ENCODE data around the gene GUCY1A1. TPM values are rescaled to one million over a fixed set of nuclear protein-coding genes. Genes with fewer than 3 reads are reported as not detected.

Gene GUCY1A1
- total RNA-seq, 1 donor from 2014 or later, result not detected

DNA sequence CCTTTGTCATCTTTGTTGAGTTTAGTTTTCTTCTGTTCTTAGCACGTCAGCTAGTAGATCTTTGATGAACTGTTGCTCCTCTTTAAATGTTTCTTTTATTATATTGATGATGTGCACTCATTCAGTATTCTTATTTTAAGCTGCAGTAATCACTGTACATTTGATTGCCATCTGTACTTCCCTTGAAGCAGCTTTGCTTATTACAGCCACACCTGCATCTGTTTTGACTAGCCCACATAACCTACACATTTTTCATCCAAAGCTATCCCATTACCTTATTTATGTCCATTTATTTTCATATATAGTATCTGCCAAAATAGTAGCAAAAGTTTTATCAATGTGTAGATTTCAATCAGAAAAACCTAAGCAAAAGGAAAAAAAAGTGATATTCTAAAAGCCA is 68.3 kb downstream of the GUCY1A1 start:
- intact Hi-C loops (cut with micrococcal nuclease), result no loop called here

DNA sequence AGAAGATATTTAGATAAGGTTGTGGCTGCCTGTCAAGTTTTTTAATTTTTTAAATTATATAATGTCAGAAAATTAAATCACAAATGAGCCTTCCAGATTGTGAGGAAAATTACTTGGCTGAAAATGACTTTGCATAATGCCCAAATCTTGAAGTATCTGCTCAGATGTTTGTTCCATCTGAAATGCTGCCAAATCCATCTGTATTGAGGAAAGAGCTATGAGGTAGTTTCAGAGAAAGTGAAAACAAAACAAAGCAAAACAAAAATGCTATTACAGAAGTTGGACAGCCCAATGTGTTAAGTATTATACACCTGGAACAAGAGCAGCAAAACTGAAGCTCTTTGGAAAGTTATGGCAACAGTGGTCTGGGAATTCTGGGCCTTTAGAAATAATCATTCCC is 68.8 kb downstream of the GUCY1A1 start:
- intact Hi-C loops (cut with micrococcal nuclease), result no loop called here

DNA sequence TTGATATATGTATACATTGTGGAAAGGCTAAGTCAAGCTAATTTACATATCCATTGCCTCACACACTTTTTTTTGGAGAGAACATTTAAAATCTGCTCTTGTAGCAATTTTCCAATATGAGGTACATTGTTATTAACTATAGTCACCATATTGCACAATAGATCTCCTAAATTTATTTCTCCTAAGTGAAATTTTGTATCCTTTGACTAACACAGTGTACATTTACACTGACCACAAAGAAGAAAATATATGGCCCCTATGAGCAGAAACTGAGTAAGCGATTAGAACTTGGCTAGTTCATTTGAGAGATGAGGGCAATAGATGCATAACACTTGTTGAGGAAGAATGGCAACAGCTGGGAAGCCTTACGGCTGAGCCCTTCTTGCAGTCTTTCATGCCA is 71.9 kb downstream of the GUCY1A1 start:
- intact Hi-C loops (cut with micrococcal nuclease), result no loop called here

- intact Hi-C loops (cut with micrococcal nuclease), result no loop called here
These were observed 74.9 kb downstream of the GUCY1A1 start for GRCh38 chr4:155741546-155741945.

DNA sequence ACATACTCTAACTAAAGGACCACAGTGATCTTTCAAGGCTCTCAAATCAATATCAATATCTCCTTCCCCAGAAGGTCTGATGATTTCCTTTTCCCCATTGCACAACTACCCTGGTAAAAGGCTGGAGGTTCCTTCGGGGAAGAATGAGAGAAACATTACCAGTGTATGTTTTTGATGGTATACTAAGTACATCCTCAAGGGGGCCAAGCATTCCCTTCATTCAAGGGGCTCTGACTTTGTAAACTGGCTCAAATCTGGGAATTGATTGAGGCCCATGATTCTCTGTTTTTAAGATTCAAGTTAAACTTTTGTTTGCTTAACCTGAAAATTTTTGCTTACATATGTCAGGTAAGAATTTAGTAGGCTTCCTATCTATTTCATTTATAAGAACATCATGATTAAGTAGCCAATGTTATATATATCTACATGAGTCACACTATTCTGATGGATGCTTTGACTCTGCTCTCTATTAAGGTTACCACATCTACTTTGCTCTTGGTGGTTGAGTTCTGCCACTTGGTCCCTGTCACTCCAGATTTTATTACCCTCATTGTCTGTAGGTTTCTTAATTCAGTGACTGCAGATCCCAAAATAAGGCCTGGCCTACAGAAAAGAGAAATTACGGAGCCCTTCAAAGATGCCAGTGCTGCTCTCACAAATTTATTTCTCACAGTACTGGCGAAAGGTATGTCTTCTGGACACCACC is 75.8 kb downstream of the GUCY1A1 start:
- intact Hi-C loops (cut with micrococcal nuclease), result no loop called here

DNA sequence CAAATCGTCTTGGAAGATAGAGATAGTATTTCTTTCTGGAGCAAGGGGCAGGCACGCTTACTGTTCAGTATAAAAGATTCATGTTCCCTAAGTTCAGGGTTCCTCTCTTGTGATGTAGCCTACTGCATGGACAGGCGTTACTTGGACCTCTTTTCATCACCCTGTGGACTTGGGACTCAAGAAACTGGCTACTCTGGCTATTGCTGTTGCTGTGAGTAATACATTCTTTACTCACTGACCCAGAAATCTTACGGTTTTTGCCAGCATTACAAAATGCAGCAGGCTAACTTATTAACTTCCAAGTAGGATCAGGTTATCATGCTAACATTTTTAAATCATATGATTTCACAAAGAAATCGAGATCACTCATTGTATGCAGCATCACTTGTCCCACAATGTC is 79.3 kb downstream of the GUCY1A1 start:
- intact Hi-C loops (cut with micrococcal nuclease), result no loop called here

- intact Hi-C loops (cut with micrococcal nuclease), result no loop called here
These were observed 81.4 kb downstream of the GUCY1A1 start for GRCh38 chr4:155748039-155748438.

GRCh38 chr4:155749041-155749440 is 82.4 kb downstream of the GUCY1A1 start:
- intact Hi-C loops (cut with micrococcal nuclease), result no loop called here

DNA sequence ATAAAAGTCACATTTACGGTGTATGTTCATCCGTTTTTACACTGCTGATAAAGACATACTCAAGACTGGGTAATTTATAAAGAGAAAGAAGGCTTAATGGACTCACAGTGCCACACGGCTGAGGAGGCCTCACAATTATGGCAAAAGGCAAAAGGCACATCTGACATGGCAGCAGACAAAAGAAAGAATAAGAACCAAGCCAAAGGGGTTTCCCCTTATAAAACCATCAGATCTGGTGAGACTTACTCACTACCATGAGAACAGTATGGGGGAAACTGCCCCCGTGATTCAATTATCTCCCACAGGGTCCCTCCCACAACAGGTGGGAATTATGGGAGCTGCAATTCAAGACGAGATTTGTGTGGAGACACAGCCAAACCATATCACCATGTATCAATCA is 84.9 kb downstream of the GUCY1A1 start:
- intact Hi-C loops (cut with micrococcal nuclease), result no loop called here

DNA sequence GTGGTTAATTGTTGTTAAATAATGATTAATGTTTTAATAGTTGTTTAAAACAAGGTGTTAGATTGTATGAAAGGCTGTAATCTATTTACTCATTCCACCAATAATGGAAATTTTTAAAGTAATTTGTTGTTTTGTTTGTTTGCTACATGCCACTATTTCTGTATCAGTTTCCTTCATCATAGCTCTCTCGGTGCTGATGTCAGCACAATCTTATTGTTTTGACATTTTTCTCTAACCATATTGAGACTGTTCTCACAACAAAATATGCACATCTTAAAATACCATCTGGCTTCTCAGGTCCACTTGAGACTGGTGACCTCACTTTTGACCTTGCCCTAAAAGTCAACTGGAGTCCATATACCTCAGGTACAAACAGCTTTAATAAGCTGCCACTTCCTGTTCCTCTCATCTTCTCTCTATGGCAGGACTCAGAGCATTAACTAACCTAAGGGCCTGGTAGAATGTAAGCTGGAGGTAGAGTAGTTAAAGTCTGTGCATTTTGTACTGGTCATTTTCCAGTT is 91.2 kb downstream of the GUCY1A1 start:
- intact Hi-C loops (cut with micrococcal nuclease), result loop anchor here (2.0 kb wide), 1 partner anchor 381 kb away; the partner anchor contains the start of gene MAP9

- intact Hi-C loops (cut with micrococcal nuclease), result loop anchor here (2.0 kb wide), 1 partner anchor 382 kb away; the partner anchor contains the start of gene MAP9
These were observed 92.1 kb downstream of the GUCY1A1 start, which contains the start of gene GUCY1B1 for GRCh38 chr4:155758481-155759371. Gene GUCY1B1 (plus strand): TSS chr4:155759021. CDS start chr4:155759141, 120 bp downstream.

DNA sequence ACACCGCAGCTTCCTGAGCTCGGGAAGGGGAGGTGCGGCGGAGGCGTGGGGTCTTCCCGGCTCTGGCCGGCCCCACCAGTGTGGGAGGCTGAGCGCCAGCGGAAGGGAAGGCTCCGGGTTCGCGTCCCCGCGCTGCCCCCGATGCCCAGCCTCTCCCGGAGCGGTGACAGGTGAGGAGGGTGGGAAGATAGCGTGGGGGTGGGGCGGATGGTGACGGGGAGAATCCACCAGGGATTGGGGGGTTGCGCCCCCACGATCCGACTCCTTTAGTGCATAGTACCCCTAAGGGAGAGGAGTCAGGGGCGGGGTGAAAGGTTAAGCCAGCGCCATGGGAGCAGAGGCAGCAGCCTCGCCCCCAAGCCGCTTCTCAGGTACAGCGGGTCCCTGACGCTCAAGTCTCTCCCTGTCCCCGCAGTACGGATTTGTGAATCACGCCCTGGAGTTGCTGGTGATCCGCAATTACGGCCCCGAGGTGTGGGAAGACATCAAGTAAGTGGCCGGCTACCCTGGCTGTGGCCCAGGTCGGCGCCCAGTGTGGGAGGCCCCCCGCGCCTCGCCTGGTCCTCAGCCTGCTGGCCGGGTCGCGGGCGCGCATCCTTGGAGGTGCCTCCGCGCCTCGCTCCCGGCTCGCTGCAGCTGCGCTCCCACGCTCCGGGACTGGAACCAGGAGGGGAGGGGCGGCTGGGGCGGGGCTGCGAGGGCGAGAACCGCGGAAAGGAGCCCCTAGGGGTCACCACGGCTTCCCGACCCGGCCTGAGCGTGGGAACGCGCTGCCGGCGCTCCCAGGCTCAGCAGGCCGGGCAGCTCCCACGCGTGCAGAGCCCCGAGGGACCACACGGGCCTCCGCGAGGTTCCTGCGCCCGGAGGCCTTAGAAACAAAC is 93.0 kb downstream of the GUCY1A1 start:
- intact Hi-C loops (cut with micrococcal nuclease), result loop anchor here (2.0 kb wide), 1 partner anchor 383 kb away; the partner anchor contains the start of gene MAP9

- intact Hi-C loops (cut with micrococcal nuclease), result no loop called here
These were observed 94.4 kb downstream of the GUCY1A1 start for GRCh38 chr4:155761047-155761446.

GRCh38 chr4:155761916-155762315 is 95.3 kb downstream of the GUCY1A1 start:
- intact Hi-C loops (cut with micrococcal nuclease), result no loop called here

DNA sequence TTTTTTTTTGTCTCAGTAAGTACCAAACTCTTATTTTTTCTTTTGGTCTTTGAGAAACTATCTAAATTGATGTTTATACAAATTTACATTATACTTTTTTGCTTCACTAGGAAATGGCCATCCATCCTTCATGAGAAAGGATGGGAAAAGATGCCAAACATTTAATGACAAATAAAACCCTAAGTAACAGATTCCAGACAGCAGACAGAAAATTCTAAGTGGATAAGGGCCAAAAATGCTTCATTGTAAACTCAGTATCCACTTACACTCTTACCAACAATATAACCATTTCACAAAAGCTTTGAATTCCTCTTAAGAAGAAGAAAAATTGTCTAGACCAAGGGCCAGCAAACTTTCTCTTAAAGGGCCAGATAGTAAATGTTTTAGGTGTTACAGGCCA is 95.7 kb downstream of the GUCY1A1 start:
- intact Hi-C loops (cut with micrococcal nuclease), result no loop called here

GRCh38 chr4:155763551-155763950 is 96.9 kb downstream of the GUCY1A1 start:
- intact Hi-C loops (cut with micrococcal nuclease), result no loop called here

DNA sequence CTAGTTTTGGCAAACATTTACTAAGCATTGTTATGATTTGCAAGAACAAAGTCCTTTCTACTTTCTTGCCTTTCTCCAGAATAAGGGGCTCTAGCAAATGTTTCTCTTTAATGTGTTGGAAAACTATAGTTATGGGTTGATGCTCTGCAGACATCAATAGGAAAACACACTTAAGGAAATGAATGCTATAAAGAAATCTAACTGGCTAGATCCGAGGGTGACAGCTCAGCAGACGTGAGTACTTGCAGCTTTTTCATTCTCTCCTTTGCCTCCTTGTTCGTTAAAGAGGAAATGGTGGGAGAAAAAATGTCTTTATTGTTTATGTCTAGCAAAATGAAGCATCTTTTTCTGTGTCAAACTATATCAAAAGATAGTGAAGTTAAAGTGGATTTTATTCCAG is 98.5 kb downstream of the GUCY1A1 start:
- intact Hi-C loops (cut with micrococcal nuclease), result no loop called here

DNA sequence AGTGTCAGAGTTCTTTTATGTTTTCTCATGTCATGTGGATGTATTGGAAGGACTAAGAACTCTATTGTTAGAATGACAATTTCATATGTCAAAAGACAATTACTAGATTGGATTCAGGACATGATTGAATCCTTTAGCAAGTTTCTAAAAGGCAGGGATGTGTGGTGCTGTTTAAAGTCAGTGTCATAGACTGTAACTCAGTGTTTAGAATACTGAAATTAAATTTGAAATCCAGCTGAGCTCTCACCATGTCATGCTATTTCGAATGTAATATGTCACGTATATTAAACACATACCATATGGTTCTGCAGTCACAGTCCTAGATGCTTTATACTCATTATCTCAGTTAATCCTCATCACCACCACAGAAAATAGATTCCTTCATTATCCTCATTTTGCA is 100.0 kb downstream of the GUCY1A1 start:
- intact Hi-C loops (cut with micrococcal nuclease), result no loop called here

DNA sequence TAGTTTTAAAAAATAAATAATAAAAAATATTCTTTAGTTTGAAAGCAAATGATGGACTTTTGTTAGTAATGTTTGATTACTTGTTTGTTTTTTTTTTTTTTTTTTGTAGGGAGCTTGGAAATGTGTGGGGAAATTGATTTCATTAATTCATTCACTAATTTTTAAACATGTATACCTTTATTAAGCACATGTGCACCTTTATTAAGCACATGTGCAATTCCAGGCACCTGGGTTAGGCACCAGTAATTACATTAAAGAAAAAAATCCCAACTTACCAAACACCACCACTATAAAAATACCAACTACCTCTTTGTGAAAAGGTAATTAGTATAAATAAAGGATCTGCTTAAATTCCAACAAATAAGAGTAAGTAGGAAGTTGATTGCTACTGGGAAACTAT is 101.7 kb downstream of the GUCY1A1 start:
- intact Hi-C loops (cut with micrococcal nuclease), result no loop called here

GRCh38 chr4:155769090-155769489 is 102.4 kb downstream of the GUCY1A1 start:
- intact Hi-C loops (cut with micrococcal nuclease), result no loop called here
